HepG2 (cell line): ENCODE data around the gene ASXL1. TPM values are rescaled to one million over a fixed set of nuclear protein-coding genes. Genes with fewer than 3 reads are reported as not detected.

ENCODE experiments used
- EHMT2 ChIP-seq: fragments of 200-600 bp; sonication (generic); IDR thresholded peaks from 2 replicates; pipeline ENCODE4 v1.7.0; 2017; ENCODE audit warnings: antibody characterized with exemption, low read depth, low read length, borderline replicate concordance
- ELF1 ChIP-seq: sonication (generic); formaldehyde crosslinking; IDR thresholded peaks from 2 replicates; pipeline ENCODE4 v1.4.0; 2020; ENCODE audit warnings: missing genetic modification reagents
- HMGXB4 ChIP-seq, 2 experiments: sonication (generic) in 1 of 2; formaldehyde crosslinking in 1 of 2; IDR thresholded peaks; 2 replicates each; pipeline versions ENCODE4 v1.4.0 to v1.6.1; 2018 to 2020; ENCODE audit warnings: missing genetic modification reagents in 2 of 2, borderline replicate concordance in 1 of 2, low read depth in 1 of 2, mild to moderate bottlenecking in 1 of 2, missing biosample characterization in 1 of 2
- KAT8 ChIP-seq: IDR thresholded peaks from 2 replicates; pipeline ENCODE4 v1.6.1; 2016; ENCODE audit warnings: missing genetic modification reagents, missing compliant biosample characterization
- NFYB ChIP-seq: sonication (generic); formaldehyde crosslinking; IDR thresholded peaks from 2 replicates; pipeline ENCODE4 v1.4.0; 2020; ENCODE audit warnings: missing genetic modification reagents
- NRL ChIP-seq: sonication (generic); formaldehyde crosslinking; IDR thresholded peaks from 2 replicates; pipeline ENCODE4 v1.5.0; 2020; ENCODE audit warnings: missing genetic modification reagents, mild to moderate bottlenecking, moderate library complexity, borderline replicate concordance
- RELA ChIP-seq: sonication (generic); formaldehyde crosslinking; IDR thresholded peaks from 2 replicates; pipeline ENCODE4 v1.4.0; 2020; ENCODE audit warnings: missing genetic modification reagents
- SNAPC2 ChIP-seq: sonication (generic); formaldehyde crosslinking; IDR thresholded peaks from 2 replicates; pipeline ENCODE4 v1.8.1; 2022; ENCODE audit warnings: mild to moderate bottlenecking, missing genetic modification reagents
- TAF1 ChIP-seq: sonication (generic); formaldehyde crosslinking; IDR thresholded peaks from 2 replicates; pipeline ENCODE4 v1.4.0; 2020; ENCODE audit warnings: missing genetic modification reagents
- ZNF138 ChIP-seq: sonication (generic); formaldehyde crosslinking; IDR thresholded peaks from 2 replicates; pipeline ENCODE4 v1.5.0; 2020; ENCODE audit warnings: mild to moderate bottlenecking, low read depth, missing genetic modification reagents
- ZNF282 ChIP-seq: fragments of 450-650 bp; IDR thresholded peaks from 2 replicates; pipeline ENCODE4 v1.6.1; 2018; ENCODE audit not compliant: partially characterized antibody
- ZNF329 ChIP-seq: sonication (generic); formaldehyde crosslinking; IDR thresholded peaks from 2 replicates; pipeline ENCODE4 v1.9.0; 2021; ENCODE audit warnings: low read depth, mild to moderate bottlenecking, missing genetic modification reagents
- ZNF383 ChIP-seq: sonication (generic); formaldehyde crosslinking; IDR thresholded peaks from 2 replicates; pipeline ENCODE4 v1.4.0; 2020; ENCODE audit warnings: missing genetic modification reagents, mild to moderate bottlenecking, borderline replicate concordance
- ZNF572 ChIP-seq: sonication (generic); formaldehyde crosslinking; IDR thresholded peaks from 2 replicates; pipeline ENCODE4 v1.5.1; 2020; ENCODE audit warnings: mild to moderate bottlenecking, missing genetic modification reagents
- ZNF609 ChIP-seq: sonication (generic); formaldehyde crosslinking; IDR thresholded peaks from 2 replicates; pipeline ENCODE4 v1.4.0; 2020; ENCODE audit warnings: mild to moderate bottlenecking, missing genetic modification reagents, borderline replicate concordance
- ZNF616 ChIP-seq: sonication (generic); formaldehyde crosslinking; IDR thresholded peaks from 2 replicates; pipeline ENCODE4 v1.5.0; 2020; ENCODE audit warnings: low read depth, mild to moderate bottlenecking, missing genetic modification reagents
- ZNF644 ChIP-seq: IDR thresholded peaks from 2 replicates; pipeline ENCODE4 v1.6.1; 2016; ENCODE audit warnings: low read depth
- ZNF781 ChIP-seq: sonication (generic); formaldehyde crosslinking; IDR thresholded peaks from 2 replicates; pipeline ENCODE4 v1.5.1; 2020; ENCODE audit warnings: borderline replicate concordance, mild to moderate bottlenecking, missing genetic modification reagents; ENCODE audit errors: not compliant biosample characterization
- ZNF784 ChIP-seq: sonication (generic); formaldehyde crosslinking; IDR thresholded peaks from 2 replicates; pipeline ENCODE4 v1.5.1; 2020; ENCODE audit warnings: missing genetic modification reagents, mild to moderate bottlenecking, borderline replicate concordance
- ZNF891 ChIP-seq: sonication (generic); formaldehyde crosslinking; IDR thresholded peaks from 2 replicates; pipeline ENCODE4 v1.5.0; 2020; ENCODE audit warnings: mild to moderate bottlenecking, missing genetic modification reagents
- ZZZ3 ChIP-seq: sonication (generic); formaldehyde crosslinking; IDR thresholded peaks from 2 replicates; pipeline ENCODE4 v1.4.0; 2020; ENCODE audit warnings: missing genetic modification reagents, mild to moderate bottlenecking, borderline replicate concordance
- polyA plus RNA-seq, 8 experiments: library from polyadenylated mRNA; depleted of rRNA in 3 of 8; stranded (reverse) in 7 of 8; unstranded in 1 of 8; fragments of >200 nt; fragmentation: Illumina TruSeq in 4 of 8; extraction: Trizol in 4 of 8; gene quantifications; 2 replicates each; pipeline versions ENCODE4 v1.2.1 to v1.2.3, GENCODE V29; 2011 to 2016; ENCODE audit warnings: low read depth in 4 of 8, missing spikeins in 1 of 8, mixed read lengths in 1 of 8; ENCODE audit not compliant: insufficient read depth in 1 of 8
- total RNA-seq, 5 experiments: library from RNA; depleted of rRNA; stranded (reverse); fragments of >200 nt; fragmentation: Illumina TruSeq; extraction: Trizol; gene quantifications; 2 replicates each; pipeline ENCODE4 v1.2.3, GENCODE V29; 2016; ENCODE audit warnings: low read depth in 1 of 5

ASXL1 gene
- total and polyA plus RNA-seq, 2 of the 13 experiments (the other 11 are each of a cell fraction or from before 2014, with no cell fraction given) = 62.1 to 74.8 TPM

- TF ChIP-seq ZNF609 = 0 out of 2 replicates have a peak, but pooled peaks have one; percentile 17
- TF ChIP-seq ZNF329 (CRISPR knock-in tag) = no peak
- no peak for TF ChIP-seq ZNF282
- TF ChIP-seq ZNF138 (CRISPR knock-in tag) = no peak
- no peak for TF ChIP-seq ELF1 (CRISPR knock-in tag)
- TF ChIP-seq RELA (CRISPR knock-in tag) = no peak
- TF ChIP-seq ZNF891 (CRISPR knock-in tag) = no peak
- no peak for TF ChIP-seq ZZZ3 (CRISPR knock-in tag)
- TF ChIP-seq ZNF572 (CRISPR knock-in tag) = no peak
- TF ChIP-seq ZNF383 = no peak
- peak; percentile 4 for TF ChIP-seq ZNF781
- 0 out of 2 replicates have a peak, but pooled peaks have one; percentile 45 for TF ChIP-seq KAT8 (CRISPR knock-in tag)
- TF ChIP-seq NFYB (CRISPR knock-in tag) = no peak
- no peak for TF ChIP-seq NRL (CRISPR knock-in tag)
- TF ChIP-seq HMGXB4 (CRISPR knock-in tag; IDR thresholded peaks at IDR 0.05; ENCODE audit: borderline replicate concordance in 1 of 2, low read depth in 1 of 2) = no peak
- TF ChIP-seq ZNF784 (CRISPR knock-in tag) = no peak; the same call in 1 of the 2 replicates
- no peak for TF ChIP-seq ZNF644 (CRISPR knock-in tag)
- peak; percentile 61; the same call in 1 of the 2 replicates for TF ChIP-seq SNAPC2 (CRISPR knock-in tag)
- no peak for TF ChIP-seq EHMT2
- TF ChIP-seq ZNF616 (CRISPR knock-in tag) = no peak
- TF ChIP-seq TAF1 = no peak
Measured at GRCh38 chr20:32336918-32337347, 21.2 kb upstream of the ASXL1 start (continued).
